Adipocyte (in vitro differentiated cells): ENCODE data around the gene ATG7.
"Not testable (repeated sequence)": the region's sequence is repeated elsewhere in the genome, so short reads cannot be mapped to it uniquely, and the experiment has no call there.

Experiments
- DNase-seq: peaks from one replicate; pipeline ENCODE4 v3.0.0-alpha.2; 2015; ENCODE audit warnings: low read depth
- H3K27me3 ChIP-seq: replicated peaks from 2 replicates; pipeline ENCODE4 v1.7.0; 2013; ENCODE audit warnings: mild to moderate bottlenecking, low read length, moderate library complexity; ENCODE audit not compliant: control insufficient read depth, insufficient read depth
- H3K36me3 ChIP-seq: 2 replicates; pipeline ENCODE4 v1.7.0; 2013; ENCODE audit warnings: low read length, mild to moderate bottlenecking, moderate library complexity; ENCODE audit not compliant: control insufficient read depth, insufficient read depth, severe bottlenecking
- H3K4me1 ChIP-seq: 2 replicates; pipeline ENCODE4 v1.7.0; 2013; ENCODE audit warnings: mild to moderate bottlenecking, low read length, moderate library complexity; ENCODE audit not compliant: control insufficient read depth, insufficient read depth
- H3K4me3 ChIP-seq: 2 replicates; pipeline ENCODE4 v1.7.0; 2013; ENCODE audit warnings: mild to moderate bottlenecking, low read length, moderate library complexity
- H3K9ac ChIP-seq: 2 replicates; pipeline ENCODE4 v1.7.0; 2013; ENCODE audit warnings: mild to moderate bottlenecking, low read length, moderate library complexity
- H3K9me3 ChIP-seq: 2 replicates; pipeline ENCODE4 v1.7.0; 2013; ENCODE audit warnings: mild to moderate bottlenecking, low read length, moderate library complexity; ENCODE audit not compliant: control insufficient read depth

Gene ATG7

GRCh38 chr3:11437506-11437905 is 165.3 kb downstream of the ATG7 start:
- DNase-seq = no peak
- H3K9me3 ChIP-seq = no peaks in the 10 kb centered on the region
- H3K27me3 ChIP-seq = no peaks in the 10 kb centered on the region
- no peak overlapping the region for H3K9ac ChIP-seq
- H3K4me1 ChIP-seq = peaks cover 26% of the 10 kb centered on the region
- no peaks in the 10 kb centered on the region for H3K36me3 ChIP-seq
- no peak overlapping the region for H3K4me3 ChIP-seq

GRCh38 chr3:11438646-11439045 is 166.4 kb downstream of the ATG7 start:
- Histone ChIP-seq H3K9me3 (no peaks in the 10 kb centered on the region), H3K36me3 (no peaks in the 10 kb centered on the region), H3K9ac (peak overlapping the region; percentile 46), H3K4me1 (peaks cover 21% of the 10 kb centered on the region), H3K4me3 (peak overlapping the region; percentile 34), H3K27me3 (no peaks in the 10 kb centered on the region)
- no peak for DNase-seq

- not testable (repeated sequence) for H3K9ac ChIP-seq, H3K27me3 ChIP-seq, H3K4me3 ChIP-seq, H3K36me3 ChIP-seq, DNase-seq, H3K9me3 ChIP-seq
- H3K4me1 ChIP-seq = peaks cover 16% of the 10 kb centered on the region
Observed at GRCh38 chr3:11441346-11441745, 169.1 kb downstream of the ATG7 start.

GRCh38 chr3:11444404-11444803 is 172.2 kb downstream of the ATG7 start:
- Histone ChIP-seq H3K36me3 (no peaks in the 10 kb centered on the region), H3K27me3 (no peaks in the 10 kb centered on the region), H3K4me1 (peaks cover 19% of the 10 kb centered on the region), H3K9me3 (no peaks in the 10 kb centered on the region), H3K9ac (no peak overlapping the region), H3K4me3 (no peak overlapping the region)
- no peak for DNase-seq

GRCh38 chr3:11445193-11445592 is 173.0 kb downstream of the ATG7 start:
- not testable (repeated sequence) for H3K36me3 ChIP-seq, H3K4me3 ChIP-seq

GRCh38 chr3:11445883-11446282 is 173.7 kb downstream of the ATG7 start:
- no peaks in the 10 kb centered on the region for H3K9me3 ChIP-seq
- no peaks in the 10 kb centered on the region for H3K27me3 ChIP-seq
- no peak overlapping the region for H3K9ac ChIP-seq
- DNase-seq = peak; percentile 40
- H3K4me1 ChIP-seq = peaks cover 19% of the 10 kb centered on the region
- H3K4me3 ChIP-seq = no peak overlapping the region
- no peaks in the 10 kb centered on the region for H3K36me3 ChIP-seq

More at GRCh38 chr3:11445193-11445592, 173.0 kb downstream of the ATG7 start:
- H3K9me3 ChIP-seq, H3K9ac ChIP-seq, DNase-seq, H3K27me3 ChIP-seq: not testable (repeated sequence)
- peaks cover 19% of the 10 kb centered on the region for H3K4me1 ChIP-seq

- Histone ChIP-seq H3K27me3 (no peaks in the 10 kb centered on the region), H3K9ac (no peak overlapping the region), H3K4me1 (peaks cover 19% of the 10 kb centered on the region), H3K4me3 (no peak overlapping the region), H3K36me3 (no peaks in the 10 kb centered on the region), H3K9me3 (no peaks in the 10 kb centered on the region)
- DNase-seq = no peak
Observed at GRCh38 chr3:11447584-11448200, 175.5 kb downstream of the ATG7 start.

GRCh38 chr3:11450015-11450414 is 177.8 kb downstream of the ATG7 start:
- no peaks in the 10 kb centered on the region for H3K9me3 ChIP-seq
- H3K36me3 ChIP-seq = no peaks in the 10 kb centered on the region
- no peak for DNase-seq
- H3K9ac ChIP-seq = no peak overlapping the region
- H3K4me1 ChIP-seq = peaks cover 20% of the 10 kb centered on the region
- H3K27me3 ChIP-seq = no peaks in the 10 kb centered on the region
- no peak overlapping the region for H3K4me3 ChIP-seq

- no peak overlapping the region for H3K4me3 ChIP-seq
- H3K9me3 ChIP-seq = no peaks in the 10 kb centered on the region
- DNase-seq = no peak
- no peaks in the 10 kb centered on the region for H3K36me3 ChIP-seq
- H3K4me1 ChIP-seq = peaks cover 12% of the 10 kb centered on the region
- no peak overlapping the region for H3K9ac ChIP-seq
- H3K27me3 ChIP-seq = no peaks in the 10 kb centered on the region
Observed at GRCh38 chr3:11452312-11452711, 180.1 kb downstream of the ATG7 start.

GRCh38 chr3:11452885-11453847 is 181.0 kb downstream of the ATG7 start:
- no peaks in the 10 kb centered on the region for H3K9me3 ChIP-seq
- DNase-seq = peak; percentile 65
- peaks cover 12% of the 10 kb centered on the region for H3K4me1 ChIP-seq
- no peak overlapping the region for H3K9ac ChIP-seq
- H3K4me3 ChIP-seq = no peak overlapping the region
- no peaks in the 10 kb centered on the region for H3K36me3 ChIP-seq
- H3K27me3 ChIP-seq = no peaks in the 10 kb centered on the region

- Histone ChIP-seq H3K4me1 (peaks cover 12% of the 10 kb centered on the region), H3K36me3 (no peaks in the 10 kb centered on the region), H3K9ac (no peak overlapping the region), H3K9me3 (no peaks in the 10 kb centered on the region), H3K4me3 (no peak overlapping the region), H3K27me3 (no peaks in the 10 kb centered on the region)
- DNase-seq = peak; percentile 79
Observed at GRCh38 chr3:11455956-11456355, 183.8 kb downstream of the ATG7 start.
